ENCODE data around the gene CDCP2. TPM values are rescaled to one million over a fixed set of nuclear protein-coding genes. Genes with fewer than 3 reads are reported as not detected.

Gene CDCP2
- total RNA-seq, 1 experiment from 2014 or later = not detected

- no peaks in the 10 kb centered on the region for H3K4me1 ChIP-seq (replicated peaks)
- no peaks in the 10 kb centered on the region for H3K27me3 ChIP-seq (replicated peaks)
- no peaks in the 10 kb centered on the region for H3K9me3 ChIP-seq (replicated peaks)
- no peaks in the 10 kb centered on the region for H3K36me3 ChIP-seq
- H3K4me3 ChIP-seq = no peak overlapping the region
- no peak for DNase-seq (ENCODE audit: low read depth in 1 of 2, low spot score in 2 of 2)
- no peak overlapping the region for H3K27ac ChIP-seq
Observed at GRCh38 chr1:54161495-54162168, 8.8 kb upstream of the CDCP2 start.

GRCh38 chr1:54160351-54160750 lies 7.6 kb upstream of the CDCP2 start:
- no peak overlapping the region for H3K4me3 ChIP-seq
- H3K4me1 ChIP-seq (replicated peaks) = no peaks in the 10 kb centered on the region
- H3K27ac ChIP-seq = no peak overlapping the region
- no peak for DNase-seq (ENCODE audit: low read depth in 1 of 2, low spot score in 2 of 2)
- no peaks in the 10 kb centered on the region for H3K9me3 ChIP-seq (replicated peaks)
- no peaks in the 10 kb centered on the region for H3K36me3 ChIP-seq
- H3K27me3 ChIP-seq (replicated peaks) = no peaks in the 10 kb centered on the region

- Histone ChIP-seq H3K36me3 (no peaks in the 10 kb centered on the region), H3K27ac (no peak overlapping the region), H3K27me3 (replicated peaks) (no peaks in the 10 kb centered on the region), H3K9me3 (replicated peaks) (no peaks in the 10 kb centered on the region), H3K4me3 (no peak overlapping the region), H3K4me1 (replicated peaks) (no peaks in the 10 kb centered on the region)
- no peak for DNase-seq (ENCODE audit: low read depth in 1 of 2, low spot score in 2 of 2)
Observed at GRCh38 chr1:54159733-54160316, 7.0 kb upstream of the CDCP2 start.

- no peak overlapping the region for H3K27ac ChIP-seq
- no peaks in the 10 kb centered on the region for H3K36me3 ChIP-seq
- no peak for DNase-seq (ENCODE audit: low read depth in 1 of 2, low spot score in 2 of 2)
- H3K27me3 ChIP-seq (replicated peaks) = no peaks in the 10 kb centered on the region
- H3K9me3 ChIP-seq (replicated peaks) = no peaks in the 10 kb centered on the region
- no peaks in the 10 kb centered on the region for H3K4me1 ChIP-seq (replicated peaks)
- no peak overlapping the region for H3K4me3 ChIP-seq
Observed at GRCh38 chr1:54158071-54158470, 5.3 kb upstream of the CDCP2 start.

- no peaks in the 10 kb centered on the region for H3K36me3 ChIP-seq
- H3K27me3 ChIP-seq (replicated peaks) = no peaks in the 10 kb centered on the region
- DNase-seq (ENCODE audit: low read depth in 1 of 2, low spot score in 2 of 2) = no peak
- H3K9me3 ChIP-seq (replicated peaks) = no peaks in the 10 kb centered on the region
- no peak overlapping the region for H3K27ac ChIP-seq
- H3K4me1 ChIP-seq (replicated peaks) = no peaks in the 10 kb centered on the region
- H3K4me3 ChIP-seq = no peak overlapping the region
Observed at GRCh38 chr1:54157401-54157800, 4.6 kb upstream of the CDCP2 start.

- DNase-seq (ENCODE audit: low read depth in 1 of 2, low spot score in 2 of 2) = no peak
- no peaks in the 10 kb centered on the region for H3K27me3 ChIP-seq (replicated peaks)
Observed at GRCh38 chr1:54156986-54157385, 4.2 kb upstream of the CDCP2 start.

GRCh38 chr1:54156201-54156600 lies 3.4 kb upstream of the CDCP2 start:
- Histone ChIP-seq H3K36me3 (no peaks in the 10 kb centered on the region), H3K9me3 (replicated peaks) (no peaks in the 10 kb centered on the region), H3K4me3 (no peak overlapping the region), H3K27ac (no peak overlapping the region), H3K4me1 (replicated peaks) (no peaks in the 10 kb centered on the region), H3K27me3 (replicated peaks) (no peaks in the 10 kb centered on the region)
- no peak for DNase-seq (ENCODE audit: low read depth in 1 of 2, low spot score in 2 of 2)

More at GRCh38 chr1:54156986-54157385, 4.2 kb upstream of the CDCP2 start:
- H3K4me3 ChIP-seq = no peak overlapping the region
- H3K27ac ChIP-seq = no peak overlapping the region
- no peaks in the 10 kb centered on the region for H3K9me3 ChIP-seq (replicated peaks)
- H3K4me1 ChIP-seq (replicated peaks) = no peaks in the 10 kb centered on the region
- no peaks in the 10 kb centered on the region for H3K36me3 ChIP-seq

- Histone ChIP-seq H3K4me1 (replicated peaks) (no peaks in the 10 kb centered on the region), H3K27ac (no peak overlapping the region), H3K36me3 (no peaks in the 10 kb centered on the region), H3K27me3 (replicated peaks) (no peaks in the 10 kb centered on the region), H3K9me3 (replicated peaks) (no peaks in the 10 kb centered on the region), H3K4me3 (no peak overlapping the region)
- no peak for DNase-seq (ENCODE audit: low read depth in 1 of 2, low spot score in 2 of 2)
Observed at GRCh38 chr1:54153535-54154439, 987 bp upstream of the CDCP2 start.

- Histone ChIP-seq H3K36me3 (no peaks in the 10 kb centered on the region), H3K4me3 (no peak overlapping the region), H3K9me3 (replicated peaks) (no peaks in the 10 kb centered on the region), H3K27me3 (replicated peaks) (no peaks in the 10 kb centered on the region), H3K4me1 (replicated peaks) (no peaks in the 10 kb centered on the region), H3K27ac (no peak overlapping the region)
- no peak for DNase-seq (ENCODE audit: low read depth in 1 of 2, low spot score in 2 of 2)
Observed at GRCh38 chr1:54151013-54151412, 1.8 kb downstream of the CDCP2 start.

- H3K4me1 ChIP-seq (replicated peaks) = 0 out of 2 replicates have a peak, but pooled peaks cover 2% of the 10 kb centered on the region
- DNase-seq (ENCODE audit: low read depth in 1 of 2, low spot score in 2 of 2) = no peak
- no peaks in the 10 kb centered on the region for H3K36me3 ChIP-seq
- H3K27ac ChIP-seq = no peak overlapping the region
- no peaks in the 10 kb centered on the region for H3K27me3 ChIP-seq (replicated peaks)
- 0 out of 2 replicates have a peak, but pooled peaks cover 2% of the 10 kb centered on the region for H3K9me3 ChIP-seq (replicated peaks)
- H3K4me3 ChIP-seq = no peak overlapping the region
Observed at GRCh38 chr1:54149734-54150133, 3.1 kb downstream of the CDCP2 start.

GRCh38 chr1:54144366-54144765 lies 8.4 kb downstream of the CDCP2 start:
- Histone ChIP-seq H3K4me1 (replicated peaks) (0 out of 2 replicates have a peak, but pooled peaks cover 4% of the 10 kb centered on the region), H3K4me3 (no peak overlapping the region), H3K36me3 (no peaks in the 10 kb centered on the region), H3K9me3 (replicated peaks) (0 out of 2 replicates have a peak, but pooled peaks cover 2% of the 10 kb centered on the region), H3K27me3 (replicated peaks) (no peaks in the 10 kb centered on the region), H3K27ac (no peak overlapping the region)
- DNase-seq (ENCODE audit: low read depth in 1 of 2, low spot score in 2 of 2) = no peak

GRCh38 chr1:54142146-54142900 lies 10.5 kb downstream of the CDCP2 start:
- H3K4me1 ChIP-seq (replicated peaks) = peaks cover 14% of the 10 kb centered on the region
- H3K27ac ChIP-seq = no peak overlapping the region
- H3K27me3 ChIP-seq (replicated peaks) = no peaks in the 10 kb centered on the region
- H3K36me3 ChIP-seq = no peaks in the 10 kb centered on the region
- H3K9me3 ChIP-seq (replicated peaks) = 0 out of 2 replicates have a peak, but pooled peaks cover 2% of the 10 kb centered on the region
- H3K4me3 ChIP-seq = no peak overlapping the region
- no peak for DNase-seq (ENCODE audit: low read depth in 1 of 2, low spot score in 2 of 2)

- H3K36me3 ChIP-seq = no peaks in the 10 kb centered on the region
- no peaks in the 10 kb centered on the region for H3K27me3 ChIP-seq (replicated peaks)
- no peak for DNase-seq (ENCODE audit: low read depth in 1 of 2, low spot score in 2 of 2)
- H3K4me1 ChIP-seq (replicated peaks) = peaks cover 38% of the 10 kb centered on the region
- no peak overlapping the region for H3K4me3 ChIP-seq
- H3K27ac ChIP-seq = no peak overlapping the region
- no peaks in the 10 kb centered on the region for H3K9me3 ChIP-seq (replicated peaks)
Observed at GRCh38 chr1:54139711-54140110, 13.1 kb downstream of the CDCP2 start.

Measured in SJSA1 (cell line).